ENCODE results near the gene UMAD1. TPM values are rescaled to one million over a fixed set of nuclear protein-coding genes. Genes with fewer than 3 reads are reported as not detected.

The UMAD1 gene
- total RNA-seq, 1 donor from 2014 or later = 9.3 TPM

- no peaks in the 10 kb centered on the region for H3K36me3 ChIP-seq (ENCODE audit: insufficient read depth, low read length)
- peaks cover 4% of the 10 kb centered on the region for H4K20me1 ChIP-seq (ENCODE audit: insufficient read depth, low read length)
- H2AFZ ChIP-seq (ENCODE audit: low read depth, low read length) = no peak overlapping the region
- Mint-ChIP-seq H3K27me3 (ENCODE audit: low read depth, unreplicated experiment) (no peaks in the 10 kb centered on the region), H3K9me3 (ENCODE audit: unreplicated experiment) (no peaks in the 10 kb centered on the region), H3K27ac (ENCODE audit: unreplicated experiment) (no peak overlapping the region), H3K36me3 (ENCODE audit: low read depth, unreplicated experiment) (peaks cover 2% of the 10 kb centered on the region), H3K4me1 (ENCODE audit: low read depth, unreplicated experiment) (no peaks in the 10 kb centered on the region), H3K4me3 (ENCODE audit: unreplicated experiment) (no peak overlapping the region)
- no peak overlapping the region for H3K4me2 ChIP-seq (ENCODE audit: low read length)
- H3K9ac ChIP-seq (ENCODE audit: low read length) = no peak overlapping the region
- H3K79me2 ChIP-seq (ENCODE audit: insufficient read depth, low read length) = no peaks in the 10 kb centered on the region
- H3K4me1 ChIP-seq (ENCODE audit: insufficient read depth, low read length) = no peaks in the 10 kb centered on the region
- H3K27ac ChIP-seq (ENCODE audit: low read depth, low read length) = no peak overlapping the region
- no peak overlapping the region for H3K4me3 ChIP-seq (ENCODE audit: insufficient read depth, low read depth, low read length)
- H3K27me3 ChIP-seq (ENCODE audit: insufficient read depth, low read length) = no peaks in the 10 kb centered on the region
- H3K9me3 ChIP-seq (ENCODE audit: insufficient read depth, low read depth, low read length) = no peaks in the 10 kb centered on the region
- no peak for FAIRE-seq
- no peak for DNase-seq (ENCODE audit: low read depth)
- TF ChIP-seq EZH2 (IDR thresholded peaks at IDR 0.05; ENCODE audit: insufficient read depth, low read length) = no peak
These were observed 28.2 kb downstream of the UMAD1 start for GRCh38 chr7:7668706-7669105.

GRCh38 chr7:7670490-7670889 lies 29.9 kb downstream of the UMAD1 start:
- no peak overlapping the region for H3K27ac ChIP-seq (ENCODE audit: low read depth, low read length)
- no peaks in the 10 kb centered on the region for H4K20me1 ChIP-seq (ENCODE audit: insufficient read depth, low read length)
- no peak overlapping the region for H3K9ac ChIP-seq (ENCODE audit: low read length)
- DNase-seq (ENCODE audit: low read depth) (no peak), FAIRE-seq (no peak)
- H2AFZ ChIP-seq (ENCODE audit: low read depth, low read length) = no peak overlapping the region
- H3K79me2 ChIP-seq (ENCODE audit: insufficient read depth, low read length) = no peaks in the 10 kb centered on the region
- no peaks in the 10 kb centered on the region for H3K36me3 ChIP-seq (ENCODE audit: insufficient read depth, low read length)
- Mint-ChIP-seq H3K27ac (ENCODE audit: unreplicated experiment) (no peak overlapping the region), H3K4me1 (ENCODE audit: low read depth, unreplicated experiment) (no peaks in the 10 kb centered on the region), H3K36me3 (ENCODE audit: low read depth, unreplicated experiment) (peaks cover 2% of the 10 kb centered on the region), H3K9me3 (ENCODE audit: unreplicated experiment) (no peaks in the 10 kb centered on the region), H3K4me3 (ENCODE audit: unreplicated experiment) (no peak overlapping the region), H3K27me3 (ENCODE audit: low read depth, unreplicated experiment) (no peaks in the 10 kb centered on the region)
- no peak overlapping the region for H3K4me3 ChIP-seq (ENCODE audit: insufficient read depth, low read depth, low read length)
- H3K9me3 ChIP-seq (ENCODE audit: insufficient read depth, low read depth, low read length) = no peaks in the 10 kb centered on the region
- TF ChIP-seq CTCF (IDR thresholded peaks at IDR 0.05; ENCODE audit: insufficient read depth, low read depth, low read length) (no peak), EZH2 (IDR thresholded peaks at IDR 0.05; ENCODE audit: insufficient read depth, low read length) (no peak)
- no peak overlapping the region for H3K4me2 ChIP-seq (ENCODE audit: low read length)
- H3K27me3 ChIP-seq (ENCODE audit: insufficient read depth, low read length) = no peaks in the 10 kb centered on the region
- H3K4me1 ChIP-seq (ENCODE audit: insufficient read depth, low read length) = no peaks in the 10 kb centered on the region

- Mint-ChIP-seq H3K9me3 (ENCODE audit: unreplicated experiment) (no peaks in the 10 kb centered on the region), H3K27me3 (ENCODE audit: low read depth, unreplicated experiment) (no peaks in the 10 kb centered on the region), H3K27ac (ENCODE audit: unreplicated experiment) (no peak overlapping the region), H3K4me1 (ENCODE audit: low read depth, unreplicated experiment) (no peaks in the 10 kb centered on the region), H3K4me3 (ENCODE audit: unreplicated experiment) (no peak overlapping the region), H3K36me3 (ENCODE audit: low read depth, unreplicated experiment) (peaks cover 2% of the 10 kb centered on the region)
- H3K27me3 ChIP-seq (ENCODE audit: insufficient read depth, low read length) = no peaks in the 10 kb centered on the region
- no peak overlapping the region for H3K9ac ChIP-seq (ENCODE audit: low read length)
- H3K36me3 ChIP-seq (ENCODE audit: insufficient read depth, low read length) = no peaks in the 10 kb centered on the region
- no peak overlapping the region for H3K4me2 ChIP-seq (ENCODE audit: low read length)
- no peaks in the 10 kb centered on the region for H3K4me1 ChIP-seq (ENCODE audit: insufficient read depth, low read length)
- no peaks in the 10 kb centered on the region for H4K20me1 ChIP-seq (ENCODE audit: insufficient read depth, low read length)
- TF ChIP-seq CTCF (IDR thresholded peaks at IDR 0.05; ENCODE audit: insufficient read depth, low read depth, low read length) (no peak), EZH2 (IDR thresholded peaks at IDR 0.05; ENCODE audit: insufficient read depth, low read length) (no peak)
- DNase-seq (ENCODE audit: low read depth) = no peak
- no peaks in the 10 kb centered on the region for H3K79me2 ChIP-seq (ENCODE audit: insufficient read depth, low read length)
- H3K9me3 ChIP-seq (ENCODE audit: insufficient read depth, low read depth, low read length) = no peaks in the 10 kb centered on the region
- no peak overlapping the region for H3K4me3 ChIP-seq (ENCODE audit: insufficient read depth, low read depth, low read length)
- no peak overlapping the region for H3K27ac ChIP-seq (ENCODE audit: low read depth, low read length)
- no peak overlapping the region for H2AFZ ChIP-seq (ENCODE audit: low read depth, low read length)
- FAIRE-seq = no peak
These were observed 30.8 kb downstream of the UMAD1 start for GRCh38 chr7:7671361-7671760.
